Endodermal cell (in vitro differentiated cells): Measurements from ENCODE around the gene FCN1. TPM values are rescaled to one million over a fixed set of nuclear protein-coding genes. Genes with fewer than 3 reads are reported as not detected.
A peak's percentile ranks its signal among the peaks of the same experiment; 100 is the strongest.

Experiments used
- DNase-seq: peaks from one replicate; pipeline ENCODE4 v3.0.0-alpha.2; 2017
- H3K27ac ChIP-seq: 2 replicates; pipeline ENCODE4 v1.5.1; 2013; ENCODE audit warnings: mild to moderate bottlenecking, low read depth, low read length, moderate library complexity
- H3K27me3 ChIP-seq: 2 replicates; pipeline ENCODE4 v1.6.1; 2013; ENCODE audit warnings: mild to moderate bottlenecking, low read length, moderate library complexity; ENCODE audit not compliant: insufficient read depth, control insufficient read depth, poor library complexity, severe bottlenecking
- H3K36me3 ChIP-seq: 2 replicates; pipeline ENCODE4 v1.7.0; 2013; ENCODE audit warnings: mild to moderate bottlenecking, low read length, moderate library complexity; ENCODE audit not compliant: control insufficient read depth, insufficient read depth
- H3K4me1 ChIP-seq: one replicate; pipeline ENCODE4 v1.7.0; 2013; ENCODE audit warnings: low read length; ENCODE audit not compliant: control insufficient read depth, insufficient read depth
- H3K4me3 ChIP-seq: 2 replicates; pipeline ENCODE4 v1.5.1; 2013; ENCODE audit warnings: mild to moderate bottlenecking, low read length, moderate library complexity
- H3K9ac ChIP-seq: 2 replicates; pipeline ENCODE4 v1.6.1; 2013; ENCODE audit warnings: mild to moderate bottlenecking, low read length, moderate library complexity; ENCODE audit not compliant: poor library complexity, severe bottlenecking; ENCODE audit errors: extremely low read depth
- H3K9me3 ChIP-seq: 2 replicates; pipeline ENCODE4 v1.6.1; 2013; ENCODE audit warnings: mild to moderate bottlenecking, low read length, moderate library complexity; ENCODE audit not compliant: control insufficient read depth
- H3K27ac Mint-ChIP-seq: 2 replicates; pipeline ENCODE4 v1.8.0; 2020; ENCODE audit warnings: mixed read lengths
- H3K27me3 Mint-ChIP-seq: 2 replicates; pipeline ENCODE4 v1.8.0; 2021; ENCODE audit warnings: mild to moderate bottlenecking, mixed read lengths; ENCODE audit not compliant: insufficient read depth
- H3K36me3 Mint-ChIP-seq: 2 replicates; pipeline ENCODE4 v1.8.0; 2020; ENCODE audit warnings: low read depth, mixed read lengths
- H3K4me1 Mint-ChIP-seq: 2 replicates; pipeline ENCODE4 v1.8.0; 2020; ENCODE audit warnings: mixed read lengths
- H3K4me3 Mint-ChIP-seq: 2 replicates; pipeline ENCODE4 v1.8.0; 2020; ENCODE audit warnings: mild to moderate bottlenecking, moderate library complexity, mixed read lengths
- H3K9me3 Mint-ChIP-seq: 2 replicates; pipeline ENCODE4 v1.8.0; 2020; ENCODE audit warnings: mild to moderate bottlenecking, mixed read lengths
- CTCF ChIP-seq: fragments of 200-600 bp; sonication (generic); conservative IDR thresholded peaks from 2 replicates; pipeline ENCODE4 v1.5.0; 2021; ENCODE audit warnings: antibody characterized with exemption, mild to moderate bottlenecking
- WGBS, 2 experiments: methylation state at CpG; one replicate each; pipeline versions ENCODE4 v1.1.5 to v1.1.7; 2013; ENCODE audit warnings: missing lambda C conversion rate in 2 of 2, mixed read lengths in 1 of 2; ENCODE audit not compliant: insufficient coverage in 1 of 2, insufficient read length in 1 of 2; 5-methylcytosine and 5-hydroxymethylcytosine counted together
- total RNA-seq, 2 donors: library from RNA; stranded (reverse); fragmentation: NEBNext Ultra II Directional in 1 of 2; extraction: Animal tissue kit (Norgen Biotek cat#: 25700) in 1 of 2; gene quantifications; 2 replicates in 1 of 2; 3 replicates in 1 of 2; pipeline ENCODE4 v1.2.1, GENCODE V29; 2021

Gene FCN1
- total RNA-seq, 2 donors from 2014 or later, result not detected

DNA sequence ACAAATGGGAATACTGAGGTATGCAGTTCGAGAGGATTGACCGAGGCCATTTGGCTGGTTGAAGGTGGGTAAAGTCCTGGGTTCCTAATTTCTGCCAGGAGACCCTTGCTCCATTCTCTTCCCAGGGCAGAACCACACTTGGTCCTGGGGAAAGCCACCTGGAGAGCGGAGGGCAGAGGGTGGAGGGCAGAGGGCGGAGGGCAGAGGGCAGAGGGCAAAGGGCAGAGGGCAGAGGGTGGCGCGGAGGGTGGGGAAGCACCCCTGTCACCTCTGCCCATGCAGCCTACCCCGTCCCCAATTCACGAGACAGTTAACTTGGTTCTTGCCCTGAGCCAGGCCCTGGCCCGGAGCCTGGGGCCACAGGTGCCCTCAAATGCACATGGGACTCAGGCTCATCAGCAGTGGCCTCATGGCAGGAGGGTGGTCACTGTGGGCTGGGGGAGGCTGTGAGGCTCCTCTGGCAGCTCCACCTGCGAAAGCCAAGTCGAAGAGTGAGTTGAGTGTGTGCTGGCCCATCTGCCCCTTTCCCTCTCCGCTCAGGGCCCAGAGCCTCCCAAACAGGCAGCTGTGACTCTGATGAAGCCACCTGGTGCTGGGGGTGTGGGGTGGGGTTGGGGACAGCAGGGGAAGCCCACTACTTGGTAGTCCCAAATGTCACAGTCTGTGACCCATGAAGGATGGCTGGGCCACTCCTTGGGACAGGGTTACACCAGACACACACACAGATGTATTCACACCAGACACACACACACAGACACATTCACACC is 28.0 kb upstream of the FCN1 start:
- peaks cover 6% of the 10 kb centered on the region for H3K4me1 Mint-ChIP-seq
- DNase-seq, result no peak
- H3K9me3 Mint-ChIP-seq, result no peaks in the 10 kb centered on the region
- WGBS, 2 experiments, result 95 to 100% methylated on average over 1 to 12 of the region's 12 CpGs
- Histone ChIP-seq H3K36me3 (no peaks in the 10 kb centered on the region), H3K27me3 (no peaks in the 10 kb centered on the region), H3K9me3 (no peaks in the 10 kb centered on the region), H3K4me1 (peaks cover 6% of the 10 kb centered on the region), H3K9ac (no peak overlapping the region), H3K4me3 (no peak overlapping the region), H3K27ac (no peak overlapping the region)
- no peaks in the 10 kb centered on the region for H3K36me3 Mint-ChIP-seq
- no peak overlapping the region for H3K4me3 Mint-ChIP-seq
- H3K27me3 Mint-ChIP-seq, result no peaks in the 10 kb centered on the region
- TF ChIP-seq CTCF, result no peak
- H3K27ac Mint-ChIP-seq, result no peak overlapping the region

- Histone ChIP-seq H3K4me3 (no peak overlapping the region), H3K9me3 (no peaks in the 10 kb centered on the region), H3K36me3 (no peaks in the 10 kb centered on the region), H3K9ac (no peak overlapping the region), H3K4me1 (peaks cover 6% of the 10 kb centered on the region), H3K27me3 (no peaks in the 10 kb centered on the region), H3K27ac (peak overlapping the region; percentile 55)
- Mint-ChIP-seq H3K36me3 (no peaks in the 10 kb centered on the region), H3K27ac (no peak overlapping the region), H3K9me3 (no peaks in the 10 kb centered on the region), H3K4me1 (peaks cover 6% of the 10 kb centered on the region), H3K4me3 (no peak overlapping the region), H3K27me3 (no peaks in the 10 kb centered on the region)
- 84 to 85% methylated on average over 8 to 14 of the region's 14 CpGs for WGBS, 2 experiments
- DNase-seq, result no peak
- TF ChIP-seq CTCF, result no peak
Measured at GRCh38 chr9:134944916-134945315, 27.2 kb upstream of the FCN1 start.

DNA sequence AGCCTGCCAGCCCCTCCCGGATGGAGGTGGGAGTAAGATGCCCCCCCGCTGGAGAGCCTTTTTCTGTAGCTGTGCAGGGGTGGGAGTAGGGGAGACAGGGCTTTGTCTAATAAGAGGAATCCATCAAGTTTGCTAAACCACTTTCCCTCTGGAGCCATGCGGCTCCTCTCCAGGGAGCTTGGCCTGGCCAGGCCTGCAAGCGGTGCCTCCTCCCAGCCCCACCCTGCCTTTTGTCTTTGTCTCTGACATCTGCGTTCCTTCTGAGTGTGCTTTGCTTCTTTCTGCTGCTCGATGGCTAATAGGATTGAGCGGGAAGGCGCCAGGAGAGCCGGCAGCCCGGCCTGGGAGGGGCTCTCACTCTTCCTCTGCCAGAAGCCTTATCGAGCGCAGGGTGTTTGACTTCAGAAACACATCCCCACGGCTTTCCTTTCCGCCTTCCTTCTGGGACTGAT is 26.7 kb upstream of the FCN1 start:
- Mint-ChIP-seq H3K4me3 (no peak overlapping the region), H3K9me3 (no peaks in the 10 kb centered on the region), H3K4me1 (peaks cover 6% of the 10 kb centered on the region), H3K36me3 (no peaks in the 10 kb centered on the region), H3K27me3 (no peaks in the 10 kb centered on the region), H3K27ac (no peak overlapping the region)
- no peaks in the 10 kb centered on the region for H3K9me3 ChIP-seq
- WGBS, 2 experiments, result 39 to 52% methylated on average over 2 to 14 of the region's 14 CpGs
- peak; percentile 76 for DNase-seq
- no peak for TF ChIP-seq CTCF
- H3K36me3 ChIP-seq, result no peaks in the 10 kb centered on the region
- H3K27me3 ChIP-seq, result no peaks in the 10 kb centered on the region
- no peak overlapping the region for H3K9ac ChIP-seq
- no peak overlapping the region for H3K4me3 ChIP-seq
- H3K4me1 ChIP-seq, result peaks cover 6% of the 10 kb centered on the region
- peak overlapping the region; percentile 55 for H3K27ac ChIP-seq
